GM21526 (cell line): ENCODE data around the gene TNS1.
"Not testable (repeated sequence)": the region's sequence is repeated elsewhere in the genome, so short reads cannot be mapped to it uniquely, and the experiment has no call there.

Experiments used
- ATAC-seq: cut with Tn5 transposase; IDR thresholded peaks from one replicate; pipeline ENCODE4 v1.9.1; 2021; ENCODE audit warnings: moderate library complexity; ENCODE audit not compliant: unreplicated experiment, low FRiP score

The TNS1 gene

DNA sequence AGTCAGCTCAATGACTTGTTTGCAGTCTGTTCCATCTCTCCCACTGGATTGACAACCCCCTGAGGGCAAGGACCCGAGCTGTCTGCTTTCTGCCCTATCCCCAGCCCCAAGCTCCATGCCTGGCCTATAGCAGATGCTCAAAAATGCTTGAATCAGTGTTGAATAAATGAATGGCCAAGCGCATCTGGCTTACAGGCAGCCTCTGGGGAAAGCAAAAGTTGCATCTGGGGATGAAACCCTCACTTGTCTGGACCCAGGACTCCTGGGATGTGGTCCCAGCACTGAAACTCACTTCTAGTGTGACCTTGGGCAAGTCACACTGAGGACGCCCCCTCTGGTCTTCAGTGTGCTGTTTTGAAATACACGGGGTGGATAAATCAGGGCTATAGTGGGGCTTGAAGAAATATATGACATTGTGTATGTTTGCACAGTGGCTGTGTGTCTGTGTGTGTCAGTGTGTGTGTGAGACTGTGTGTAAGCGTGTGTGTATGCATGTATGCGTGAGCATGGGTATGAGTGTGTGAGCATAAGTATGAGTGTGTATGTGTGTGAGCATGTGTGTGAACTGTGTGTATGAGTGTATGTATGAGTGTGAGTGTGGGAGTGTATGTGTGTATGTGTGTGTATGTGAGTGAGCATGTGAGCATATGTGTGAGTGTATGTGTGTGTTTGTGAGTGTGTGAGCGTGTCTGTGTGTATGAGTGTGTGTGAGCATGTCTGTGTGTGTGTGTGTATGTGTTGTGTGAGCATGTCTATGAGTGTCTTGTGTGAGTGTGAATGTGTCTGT lies 27.8 kb upstream of the TNS1 start:
- ATAC-seq: no peak

DNA sequence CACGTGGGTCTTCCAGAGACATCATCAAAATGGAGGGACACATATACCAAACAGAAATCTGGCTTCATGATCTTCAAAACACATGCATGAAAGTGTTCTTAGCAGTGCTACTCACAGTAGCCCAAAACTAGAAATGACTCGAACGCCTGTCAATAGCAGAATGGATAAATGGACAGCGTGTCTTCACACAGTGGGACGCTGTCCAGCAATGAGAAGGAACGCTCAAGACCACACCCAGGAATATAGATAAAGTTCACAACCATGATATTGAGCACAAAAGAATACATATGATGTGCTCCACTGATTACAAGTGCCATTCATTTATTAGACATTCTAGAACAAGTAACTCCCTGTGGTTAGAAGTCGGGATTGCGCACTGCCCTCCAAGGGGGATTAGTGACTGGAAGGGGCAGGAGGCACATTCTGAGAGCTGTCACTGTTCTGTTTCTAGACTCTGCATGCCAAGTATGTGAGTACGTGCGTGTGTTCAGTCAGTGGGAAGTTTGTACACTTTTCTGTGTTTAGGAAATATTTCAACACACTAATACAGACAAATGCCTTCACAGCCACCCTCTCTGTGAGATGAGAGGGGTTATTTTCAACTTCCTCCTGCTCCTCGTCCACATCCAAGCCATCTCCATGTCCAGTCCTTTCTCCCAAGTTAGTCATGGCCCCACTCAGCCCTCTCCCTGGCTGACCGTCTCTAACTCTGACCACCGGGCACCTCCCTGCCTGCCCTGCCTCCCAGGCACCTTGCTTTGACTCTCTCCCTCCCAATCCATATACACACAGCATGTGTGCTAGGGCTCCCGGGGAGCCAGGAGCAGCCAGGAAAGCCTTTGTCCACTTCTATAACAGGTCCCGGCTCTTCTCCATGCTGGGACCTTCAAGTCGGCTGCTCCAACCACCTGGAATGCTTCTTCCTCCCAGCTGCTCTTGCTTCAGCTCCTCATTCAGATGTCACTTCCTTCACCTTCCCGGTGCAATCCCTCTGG lies 26.9 kb upstream of the TNS1 start:
- ATAC-seq: no peak

DNA sequence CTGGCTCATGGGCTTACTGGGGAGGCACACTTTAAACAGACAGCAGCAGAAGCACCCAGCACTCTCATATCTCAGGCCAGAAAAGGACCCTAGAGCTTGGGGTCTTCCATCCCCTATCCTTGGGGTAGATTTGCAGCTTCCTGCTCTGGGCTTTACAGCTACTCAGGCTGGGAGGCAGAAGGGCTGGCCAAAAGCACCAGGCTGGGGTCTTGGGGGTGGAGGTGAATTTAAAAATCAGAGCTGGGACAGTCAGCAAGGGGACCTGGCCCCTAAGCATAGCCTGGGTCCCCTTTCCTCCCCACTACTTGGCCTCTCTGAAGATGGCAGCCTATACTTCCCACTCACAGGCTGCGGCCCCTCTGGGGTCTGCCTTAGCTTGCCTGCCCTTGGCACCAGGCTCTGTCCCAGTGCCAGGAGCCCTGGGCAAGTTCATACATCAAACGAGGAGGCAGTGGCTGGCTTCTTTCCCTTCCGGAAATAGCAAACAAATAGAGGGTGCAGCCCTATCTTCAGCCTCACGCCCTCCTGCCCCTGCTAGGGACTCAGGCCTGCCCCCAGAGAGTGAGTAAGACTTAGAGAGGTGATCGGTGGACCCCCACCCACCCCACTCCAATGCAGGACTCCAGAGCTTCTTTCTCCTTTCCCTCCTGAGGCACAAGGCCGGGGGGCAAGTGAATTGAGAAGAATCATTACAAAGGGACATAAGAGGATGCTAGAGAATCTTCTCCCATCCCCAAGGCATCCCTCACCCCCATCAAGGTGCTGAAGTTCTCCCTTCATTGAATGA lies 26.0 kb upstream of the TNS1 start:
- ATAC-seq: no peak

GRCh38 chr2:218028189-218028495 lies 25.3 kb upstream of the TNS1 start:
- no peak for ATAC-seq

DNA sequence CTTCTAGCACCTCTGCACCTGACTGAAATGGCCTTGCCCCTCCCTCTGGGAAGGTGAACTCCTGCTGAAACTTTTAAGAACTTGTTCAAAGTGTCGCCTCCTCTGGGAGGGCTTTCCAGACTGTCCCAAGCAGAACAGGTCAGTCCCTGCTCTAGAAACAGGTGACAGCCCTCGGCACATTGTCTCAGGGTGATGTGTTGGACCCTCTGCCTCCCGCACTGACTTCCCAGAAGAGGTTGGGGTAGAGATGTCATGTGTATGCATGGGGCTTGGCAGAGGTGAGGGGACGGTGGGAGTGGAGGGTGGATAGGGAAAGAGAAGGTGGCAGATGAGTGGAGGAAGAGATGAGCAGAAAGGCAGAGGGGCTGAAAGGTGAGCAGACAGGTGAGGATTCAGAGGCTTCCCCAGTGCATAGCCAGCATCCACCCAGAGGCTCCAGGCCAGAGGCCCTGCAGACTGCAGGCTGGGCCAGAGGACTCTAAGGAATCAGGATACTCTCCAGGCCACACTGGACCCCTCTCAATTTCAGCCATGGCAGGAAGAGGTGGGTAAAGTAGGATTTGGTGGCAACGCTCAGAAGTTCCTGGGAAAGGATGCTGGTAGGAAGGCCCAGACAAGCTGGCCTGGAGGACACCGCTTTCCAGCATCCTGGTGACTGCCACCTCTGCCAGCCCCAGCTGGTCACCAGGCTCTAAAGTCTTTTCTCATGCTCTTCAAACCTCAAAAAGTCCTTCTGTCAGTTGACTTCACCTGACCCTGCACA lies 24.8 kb upstream of the TNS1 start:
- ATAC-seq: no peak

GRCh38 chr2:218026676-218027425 lies 24.1 kb upstream of the TNS1 start:
- ATAC-seq: no peak

- no peak for ATAC-seq
These were observed 23.4 kb upstream of the TNS1 start for GRCh38 chr2:218026244-218026643.

DNA sequence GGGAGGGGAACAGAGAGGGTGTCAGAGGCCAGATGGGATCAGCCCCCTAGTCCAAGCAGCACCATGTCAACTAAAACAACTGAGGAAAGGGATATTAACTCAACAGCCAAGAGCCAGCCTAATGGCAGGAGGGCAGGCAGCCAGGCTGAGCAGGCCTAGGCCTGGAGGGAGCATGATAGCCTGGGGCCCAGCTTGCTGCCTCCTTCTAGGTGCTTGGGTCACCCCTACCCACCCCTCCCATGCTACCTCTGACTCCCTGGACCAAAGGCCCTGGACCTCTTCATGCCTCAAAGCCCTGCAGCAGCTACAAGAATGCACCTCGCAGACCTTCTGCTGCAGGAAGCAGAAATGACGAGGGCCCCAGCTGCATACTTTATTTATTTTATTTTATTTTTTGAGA lies 22.1 kb upstream of the TNS1 start:
- no peak for ATAC-seq

GRCh38 chr2:218024336-218024735 lies 21.5 kb upstream of the TNS1 start:
- no peak for ATAC-seq

GRCh38 chr2:218023636-218024035 lies 20.8 kb upstream of the TNS1 start:
- no peak for ATAC-seq

- ATAC-seq: no peak
These were observed 20.2 kb upstream of the TNS1 start for GRCh38 chr2:218022851-218023530.

- no peak for ATAC-seq
These were observed 19.5 kb upstream of the TNS1 start for GRCh38 chr2:218022131-218022850.

- ATAC-seq: no peak
These were observed 18.8 kb upstream of the TNS1 start for GRCh38 chr2:218021536-218022071.

- no peak for ATAC-seq
These were observed 18.3 kb upstream of the TNS1 start for GRCh38 chr2:218020966-218021535.

- ATAC-seq: no peak
These were observed 17.5 kb upstream of the TNS1 start for GRCh38 chr2:218020281-218020680.

DNA sequence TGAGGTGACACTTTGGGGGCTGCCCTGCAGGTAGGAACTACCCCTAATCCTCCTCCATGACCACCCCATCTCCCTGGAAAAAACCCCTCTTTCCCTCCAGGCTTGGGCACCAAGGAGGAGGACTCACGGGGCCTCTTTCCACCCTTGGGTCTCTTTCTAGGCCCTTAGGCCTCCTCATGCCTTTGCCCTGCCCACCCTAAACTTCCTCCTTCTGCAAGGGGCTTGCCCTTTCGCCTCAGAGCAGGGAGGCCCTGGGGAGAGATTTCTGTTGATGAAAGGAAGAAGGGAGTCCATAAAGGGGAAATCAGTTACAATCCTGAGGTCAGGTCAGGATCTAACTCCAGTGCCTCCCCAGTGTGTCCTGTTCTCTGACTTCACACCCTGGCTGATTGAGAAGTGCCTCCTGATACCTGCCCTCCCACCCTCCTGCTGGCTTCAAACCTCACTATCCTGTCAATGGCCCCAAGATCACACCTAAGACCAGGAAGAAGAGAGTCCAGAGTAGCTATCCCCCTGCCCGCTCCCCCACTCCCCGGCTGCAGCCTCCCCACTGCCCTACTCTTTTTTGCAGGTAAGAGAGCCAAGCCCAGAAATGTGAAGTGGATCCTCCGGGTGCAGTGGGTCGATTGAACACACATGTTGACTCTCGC lies 16.7 kb upstream of the TNS1 start:
- no peak for ATAC-seq

DNA sequence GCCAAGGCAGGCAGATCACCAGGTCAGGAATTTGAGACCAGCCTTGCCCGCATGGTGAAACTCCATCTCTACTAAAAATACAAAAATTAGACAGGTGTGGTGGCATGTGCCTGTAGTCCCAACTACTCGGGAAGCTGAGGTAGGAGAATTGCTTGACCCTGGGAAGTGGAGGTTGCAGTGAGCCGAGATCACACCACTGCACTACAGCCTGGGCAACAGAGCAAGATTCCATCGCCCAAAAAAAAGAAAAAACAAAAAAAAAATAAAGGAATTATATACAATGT lies 16.0 kb upstream of the TNS1 start:
- ATAC-seq: not testable (repeated sequence)
